Measurements from ENCODE around the gene KLHDC4.

Gene KLHDC4

DNA sequence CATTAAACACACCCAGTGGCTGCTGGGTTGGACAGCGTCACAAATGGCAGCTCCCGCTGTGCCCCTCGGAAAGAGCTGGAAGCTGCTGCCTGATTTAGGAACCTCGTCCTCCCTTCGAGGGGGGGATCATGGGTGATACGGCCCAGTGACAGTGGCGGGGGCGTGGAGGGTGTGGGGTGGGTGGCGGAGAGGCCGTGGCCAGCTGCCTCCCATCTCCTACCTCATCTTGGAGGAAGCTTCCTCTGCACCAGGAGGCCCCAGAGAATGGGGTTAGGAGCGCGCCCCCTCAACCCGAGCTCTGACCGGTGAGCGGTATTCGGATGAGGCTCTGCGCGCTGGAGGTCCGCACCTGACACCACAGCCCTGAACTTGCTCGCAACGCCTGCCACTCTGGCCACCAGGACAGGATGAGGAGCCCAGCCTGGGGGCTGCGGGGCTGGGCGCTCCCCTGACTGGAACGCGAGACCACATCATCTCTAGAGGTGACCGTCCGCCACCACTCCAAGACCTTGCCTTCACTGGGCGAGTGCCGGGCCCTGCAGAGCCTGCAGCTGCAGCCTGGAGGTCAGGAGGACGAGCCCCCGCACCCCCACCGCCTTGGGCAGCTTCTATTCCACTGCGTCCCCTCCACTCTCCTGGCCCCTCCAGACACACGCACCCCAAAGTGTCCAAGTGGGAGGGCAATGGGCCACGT is 80.9 kb downstream of the KLHDC4 start:
- no peak overlapping the region for H3K18ac ChIP-seq (ENCODE audit: low read length)
- WGBS (ENCODE audit: extremely low coverage, insufficient coverage, insufficient read length): no CpG with 5 or more reads among the region's 35 CpGs

DNA sequence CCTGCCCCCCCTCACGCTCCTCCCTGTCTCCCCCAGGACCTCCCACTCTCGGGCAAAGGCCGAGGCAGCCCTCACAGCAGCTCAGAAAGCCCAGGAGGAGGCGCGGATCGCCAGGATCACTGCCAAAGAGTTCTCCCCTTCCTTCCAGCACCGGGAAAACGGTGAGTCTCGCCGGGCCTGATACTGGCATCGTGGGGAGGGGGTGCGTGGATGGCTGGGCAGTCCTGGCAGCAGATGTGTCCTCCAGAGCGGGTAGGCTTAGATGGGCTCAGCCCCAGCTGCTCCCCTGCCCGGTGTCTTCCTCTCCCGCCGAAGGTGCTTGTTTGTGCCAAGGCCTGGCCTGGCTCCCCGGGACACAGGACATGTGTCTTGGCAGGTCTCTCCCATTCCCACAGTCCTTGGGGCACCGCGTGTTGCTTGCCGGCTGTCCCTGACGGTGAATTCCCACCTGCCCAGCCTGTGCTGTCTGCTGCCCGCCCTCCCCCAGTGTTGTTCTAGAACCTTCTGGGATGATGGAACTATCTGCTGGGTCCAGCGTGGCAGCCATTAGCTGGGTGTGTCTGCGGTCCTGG is 81.6 kb downstream of the KLHDC4 start:
- H2BK5ac ChIP-seq (ENCODE audit: low read depth, low read length, poor library complexity): no peak overlapping the region
- no peaks in the 10 kb centered on the region for H3K9me3 ChIP-seq (ENCODE audit: insufficient read depth, low read depth, low read length)
- H3K9ac ChIP-seq (ENCODE audit: low read length): no peak overlapping the region
- H3K14ac ChIP-seq (ENCODE audit: low read length): no peak overlapping the region
- H3K27me3 ChIP-seq (ENCODE audit: insufficient read depth, low read length): no peaks in the 10 kb centered on the region
- no peaks in the 10 kb centered on the region for H3K4me1 ChIP-seq (ENCODE audit: control insufficient read depth in 1 of 2, insufficient read depth in 2 of 2, low read length in 2 of 2)
- no peak overlapping the region for H3K27ac ChIP-seq (ENCODE audit: low read depth, low read length)
- H4K91ac ChIP-seq (ENCODE audit: low read depth, low read length): no peak overlapping the region
- no peaks in the 10 kb centered on the region for H3K79me2 ChIP-seq (ENCODE audit: control insufficient read depth, insufficient read depth, low read length, poor library complexity)
- no peak overlapping the region for H2AK5ac ChIP-seq (ENCODE audit: low read length)
- H3K18ac ChIP-seq (ENCODE audit: low read length): no peak overlapping the region
- no peak overlapping the region for H3K4me3 ChIP-seq (ENCODE audit: low read depth, low read length)
- H2BK120ac ChIP-seq (ENCODE audit: insufficient read depth, low read length, poor library complexity): no peak overlapping the region
- H3K4me2 ChIP-seq (ENCODE audit: low read length): no peak overlapping the region
- H3K23ac ChIP-seq (ENCODE audit: low read length): no peak overlapping the region
- no peak overlapping the region for H3K4ac ChIP-seq (ENCODE audit: low read depth, low read length)
- no peak overlapping the region for H4K8ac ChIP-seq (ENCODE audit: low read depth, low read length)
- H3K79me1 ChIP-seq (ENCODE audit: low read length): no peaks in the 10 kb centered on the region
- no peak overlapping the region for H2BK12ac ChIP-seq (ENCODE audit: low read length)
- no peak overlapping the region for H4K12ac ChIP-seq (ENCODE audit: low read depth, low read length)
- no peak for DNase-seq
- no peak overlapping the region for H2AFZ ChIP-seq (ENCODE audit: insufficient read depth, low read length, poor library complexity)
- no CpG with 5 or more reads among the region's 24 CpGs for WGBS (ENCODE audit: extremely low coverage, insufficient coverage, insufficient read length)
- no peaks in the 10 kb centered on the region for H3K36me3 ChIP-seq (ENCODE audit: control insufficient read depth in 1 of 2, insufficient read depth in 2 of 2, low read length in 2 of 2)

More for the DNA sequence above, 80.9 kb downstream of the KLHDC4 start:
- Histone ChIP-seq H3K4ac (ENCODE audit: low read depth, low read length) (no peak overlapping the region), H3K23ac (ENCODE audit: low read length) (no peak overlapping the region), H2BK12ac (ENCODE audit: low read length) (no peak overlapping the region), H2BK5ac (ENCODE audit: low read depth, low read length, poor library complexity) (no peak overlapping the region), H3K27ac (ENCODE audit: low read depth, low read length) (no peak overlapping the region), H2AK5ac (ENCODE audit: low read length) (no peak overlapping the region), H2BK120ac (ENCODE audit: insufficient read depth, low read length, poor library complexity) (no peak overlapping the region), H3K9ac (ENCODE audit: low read length) (no peak overlapping the region), H4K8ac (ENCODE audit: low read depth, low read length) (no peak overlapping the region), H4K91ac (ENCODE audit: low read depth, low read length) (no peak overlapping the region), H3K4me3 (ENCODE audit: low read depth, low read length) (no peak overlapping the region), H2AFZ (ENCODE audit: insufficient read depth, low read length, poor library complexity) (no peak overlapping the region), H3K4me2 (ENCODE audit: low read length) (no peak overlapping the region), H3K14ac (ENCODE audit: low read length) (no peak overlapping the region), H3K27me3 (ENCODE audit: insufficient read depth, low read length) (no peaks in the 10 kb centered on the region), H3K36me3 (ENCODE audit: control insufficient read depth in 1 of 2, insufficient read depth in 2 of 2, low read length in 2 of 2) (no peaks in the 10 kb centered on the region), H3K79me2 (ENCODE audit: control insufficient read depth, insufficient read depth, low read length, poor library complexity) (no peaks in the 10 kb centered on the region), H3K79me1 (ENCODE audit: low read length) (no peaks in the 10 kb centered on the region), H3K4me1 (ENCODE audit: control insufficient read depth in 1 of 2, insufficient read depth in 2 of 2, low read length in 2 of 2) (no peaks in the 10 kb centered on the region), H4K12ac (ENCODE audit: low read depth, low read length) (no peak overlapping the region), H3K9me3 (ENCODE audit: insufficient read depth, low read depth, low read length) (peaks cover 1% of the 10 kb centered on the region)
- no peak for DNase-seq

DNA sequence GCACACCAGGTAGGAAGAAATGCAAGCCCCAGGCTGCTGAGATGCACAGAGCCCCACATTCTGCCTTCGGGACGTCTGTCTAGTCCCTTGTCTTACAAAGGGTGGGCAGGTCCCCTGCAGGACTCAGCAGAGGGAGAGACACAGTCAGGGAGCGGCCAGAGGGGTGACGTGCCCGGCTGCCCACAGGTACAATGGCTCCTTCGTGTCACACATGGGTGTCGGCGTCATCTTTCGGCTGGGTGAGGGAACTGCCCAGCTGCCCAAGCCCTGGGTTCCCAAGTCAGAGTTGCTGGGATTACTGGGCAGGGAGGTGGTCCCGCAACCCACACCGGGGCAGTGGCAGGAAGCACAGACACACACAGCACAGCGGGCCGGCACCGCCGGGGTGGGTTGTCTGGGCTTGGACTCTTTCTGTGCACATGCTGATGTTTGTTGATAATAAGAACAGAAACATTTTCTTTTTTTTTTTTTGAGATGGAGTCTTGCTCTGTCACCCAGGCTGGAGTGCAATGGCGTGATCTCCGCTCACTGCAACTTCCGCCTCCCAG is 82.9 kb downstream of the KLHDC4 start:
- no peaks in the 10 kb centered on the region for H3K27me3 ChIP-seq (ENCODE audit: insufficient read depth, low read length)
- H2BK5ac ChIP-seq (ENCODE audit: low read depth, low read length, poor library complexity): no peak overlapping the region
- no peaks in the 10 kb centered on the region for H3K79me2 ChIP-seq (ENCODE audit: control insufficient read depth, insufficient read depth, low read length, poor library complexity)
- H3K27ac ChIP-seq (ENCODE audit: low read depth, low read length): no peak overlapping the region
- no CpG with 5 or more reads among the region's 18 CpGs for WGBS (ENCODE audit: extremely low coverage, insufficient coverage, insufficient read length)
- H2AK5ac ChIP-seq (ENCODE audit: low read length): no peak overlapping the region
- no peak overlapping the region for H2AFZ ChIP-seq (ENCODE audit: insufficient read depth, low read length, poor library complexity)
- no peak overlapping the region for H2BK12ac ChIP-seq (ENCODE audit: low read length)
- no peak for DNase-seq
- H3K4me2 ChIP-seq (ENCODE audit: low read length): no peak overlapping the region
- no peak overlapping the region for H4K91ac ChIP-seq (ENCODE audit: low read depth, low read length)
- H3K36me3 ChIP-seq (ENCODE audit: control insufficient read depth in 1 of 2, insufficient read depth in 2 of 2, low read length in 2 of 2): no peaks in the 10 kb centered on the region
- H3K4me1 ChIP-seq (ENCODE audit: control insufficient read depth in 1 of 2, insufficient read depth in 2 of 2, low read length in 2 of 2): no peaks in the 10 kb centered on the region
- H3K4me3 ChIP-seq (ENCODE audit: low read depth, low read length): no peak overlapping the region
- H4K12ac ChIP-seq (ENCODE audit: low read depth, low read length): no peak overlapping the region
- no peak overlapping the region for H2BK120ac ChIP-seq (ENCODE audit: insufficient read depth, low read length, poor library complexity)
- no peak overlapping the region for H3K23ac ChIP-seq (ENCODE audit: low read length)
- H4K8ac ChIP-seq (ENCODE audit: low read depth, low read length): no peak overlapping the region
- no peaks in the 10 kb centered on the region for H3K9me3 ChIP-seq (ENCODE audit: insufficient read depth, low read depth, low read length)
- no peak overlapping the region for H3K9ac ChIP-seq (ENCODE audit: low read length)
- no peaks in the 10 kb centered on the region for H3K79me1 ChIP-seq (ENCODE audit: low read length)
- no peak overlapping the region for H3K14ac ChIP-seq (ENCODE audit: low read length)
- H3K4ac ChIP-seq (ENCODE audit: low read depth, low read length): no peak overlapping the region
- no peak overlapping the region for H3K18ac ChIP-seq (ENCODE audit: low read length)

DNA sequence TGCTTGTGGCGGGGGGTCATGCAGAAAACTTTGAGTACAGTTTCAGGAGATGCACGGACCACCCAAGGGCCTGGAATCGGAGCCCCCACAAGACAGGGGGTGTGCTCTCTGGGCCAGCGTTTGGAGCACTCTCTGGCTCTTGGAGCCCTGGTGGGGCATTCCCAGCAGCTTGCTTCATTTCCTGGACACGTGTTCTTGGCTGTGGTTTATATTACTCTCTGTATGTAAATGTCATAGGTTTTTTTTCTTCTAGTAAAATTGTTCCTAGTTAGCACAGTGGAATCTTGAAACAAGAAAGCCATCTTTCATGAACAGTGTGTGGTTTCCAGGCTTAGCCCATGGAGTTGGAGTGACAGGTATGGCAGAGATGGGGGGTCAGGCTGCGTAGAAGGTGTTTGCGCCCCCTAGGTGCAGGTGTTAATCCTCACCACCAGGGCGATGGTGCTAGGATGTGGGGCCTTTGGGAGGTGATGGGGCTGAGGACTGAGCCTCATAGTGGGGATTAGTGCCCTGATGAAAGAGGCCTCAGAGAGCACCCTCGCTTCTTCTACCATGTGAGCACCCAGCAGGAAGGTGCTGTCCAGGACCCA is 83.7 kb downstream of the KLHDC4 start:
- Histone ChIP-seq H3K4me3 (ENCODE audit: low read depth, low read length) (no peak overlapping the region), H2AFZ (ENCODE audit: insufficient read depth, low read length, poor library complexity) (no peak overlapping the region), H3K9ac (ENCODE audit: low read length) (no peak overlapping the region), H2BK5ac (ENCODE audit: low read depth, low read length, poor library complexity) (no peak overlapping the region), H3K27me3 (ENCODE audit: insufficient read depth, low read length) (no peaks in the 10 kb centered on the region), H3K4me2 (ENCODE audit: low read length) (no peak overlapping the region), H4K91ac (ENCODE audit: low read depth, low read length) (no peak overlapping the region), H3K36me3 (ENCODE audit: control insufficient read depth in 1 of 2, insufficient read depth in 2 of 2, low read length in 2 of 2) (no peaks in the 10 kb centered on the region), H4K8ac (ENCODE audit: low read depth, low read length) (no peak overlapping the region), H2BK12ac (ENCODE audit: low read length) (no peak overlapping the region), H3K23ac (ENCODE audit: low read length) (no peak overlapping the region), H3K27ac (ENCODE audit: low read depth, low read length) (no peak overlapping the region), H3K9me3 (ENCODE audit: insufficient read depth, low read depth, low read length) (no peaks in the 10 kb centered on the region), H3K79me2 (ENCODE audit: control insufficient read depth, insufficient read depth, low read length, poor library complexity) (no peaks in the 10 kb centered on the region), H3K4ac (ENCODE audit: low read depth, low read length) (no peak overlapping the region), H3K79me1 (ENCODE audit: low read length) (no peaks in the 10 kb centered on the region), H2BK120ac (ENCODE audit: insufficient read depth, low read length, poor library complexity) (no peak overlapping the region), H3K14ac (ENCODE audit: low read length) (no peak overlapping the region), H3K18ac (ENCODE audit: low read length) (no peak overlapping the region), H2AK5ac (ENCODE audit: low read length) (no peak overlapping the region), H3K4me1 (ENCODE audit: control insufficient read depth in 1 of 2, insufficient read depth in 2 of 2, low read length in 2 of 2) (no peaks in the 10 kb centered on the region), H4K12ac (ENCODE audit: low read depth, low read length) (no peak overlapping the region)
- no CpG with 5 or more reads among the region's 9 CpGs for WGBS (ENCODE audit: extremely low coverage, insufficient coverage, insufficient read length)
- no peak for DNase-seq

All from trophoblast cell (in vitro differentiated cells and primary cell).